ENCODE data around the gene AUTS2. TPM values are rescaled to one million over a fixed set of nuclear protein-coding genes. Genes with fewer than 3 reads are reported as not detected.

Gene AUTS2
- polyA plus RNA-seq, 1 donor from 2014 or later = 8.9 TPM

GRCh38 chr7:70371652-70372051, 773.4 kb downstream of the AUTS2 start:
- Mint-ChIP-seq H3K36me3 (no peaks in the 10 kb centered on the region), H3K27ac (no peak overlapping the region), H3K27me3 (no peaks in the 10 kb centered on the region)

GRCh38 chr7:70372768-70373515, 774.7 kb downstream of the AUTS2 start:
- Mint-ChIP-seq H3K4me3 (no peak overlapping the region), H3K27ac (no peak overlapping the region), H3K27me3 (no peaks in the 10 kb centered on the region), H3K36me3 (no peaks in the 10 kb centered on the region), H3K9me3 (no peaks in the 10 kb centered on the region), H3K4me1 (no peaks in the 10 kb centered on the region)

More at GRCh38 chr7:70371652-70372051, 773.4 kb downstream of the AUTS2 start:
- H3K4me3 Mint-ChIP-seq = no peak overlapping the region
- H3K9me3 Mint-ChIP-seq = no peaks in the 10 kb centered on the region
- H3K4me1 Mint-ChIP-seq = no peaks in the 10 kb centered on the region

- Mint-ChIP-seq H3K4me1 (no peaks in the 10 kb centered on the region), H3K4me3 (no peak overlapping the region), H3K27me3 (no peaks in the 10 kb centered on the region), H3K36me3 (peaks cover 4% of the 10 kb centered on the region), H3K9me3 (no peaks in the 10 kb centered on the region), H3K27ac (no peak overlapping the region)
Measured at GRCh38 chr7:70374772-70375533, 776.7 kb downstream of the AUTS2 start.

GRCh38 chr7:70376561-70377031, 778.3 kb downstream of the AUTS2 start:
- Mint-ChIP-seq H3K27ac (no peak overlapping the region), H3K27me3 (no peaks in the 10 kb centered on the region), H3K4me3 (no peak overlapping the region), H3K4me1 (no peaks in the 10 kb centered on the region), H3K36me3 (peaks cover 5% of the 10 kb centered on the region), H3K9me3 (no peaks in the 10 kb centered on the region)

- Mint-ChIP-seq H3K27ac (no peak overlapping the region), H3K9me3 (peaks cover 0 to 1% (median 0%) of the 10 kb centered on the region in 3 donors), H3K27me3 (no peaks in the 10 kb centered on the region), H3K4me3 (no peak overlapping the region), H3K4me1 (no peaks in the 10 kb centered on the region), H3K36me3 (peaks cover 5% of the 10 kb centered on the region)
Measured at GRCh38 chr7:70377957-70378356, 779.7 kb downstream of the AUTS2 start.

- Mint-ChIP-seq H3K9me3 (peaks cover 0 to 1% (median 0%) of the 10 kb centered on the region in 3 donors), H3K27me3 (no peaks in the 10 kb centered on the region), H3K36me3 (peaks cover 5% of the 10 kb centered on the region), H3K27ac (no peak overlapping the region), H3K4me1 (no peaks in the 10 kb centered on the region), H3K4me3 (no peak overlapping the region)
Measured at GRCh38 chr7:70379210-70379609, 780.9 kb downstream of the AUTS2 start.

- H3K27ac Mint-ChIP-seq = no peak overlapping the region
- peaks cover 5% of the 10 kb centered on the region for H3K36me3 Mint-ChIP-seq
- H3K4me1 Mint-ChIP-seq = no peaks in the 10 kb centered on the region
- no peaks in the 10 kb centered on the region for H3K27me3 Mint-ChIP-seq
- no peak overlapping the region for H3K4me3 Mint-ChIP-seq
- H3K9me3 Mint-ChIP-seq = peaks cover 0 to 1% (median 0%) of the 10 kb centered on the region in 3 donors
Measured at GRCh38 chr7:70380421-70381015, 782.2 kb downstream of the AUTS2 start.

GRCh38 chr7:70383066-70383782, 784.9 kb downstream of the AUTS2 start:
- Mint-ChIP-seq H3K4me3 (no peak overlapping the region), H3K9me3 (peaks cover 0 to 1% (median 0%) of the 10 kb centered on the region in 3 donors), H3K27me3 (no peaks in the 10 kb centered on the region), H3K4me1 (no peaks in the 10 kb centered on the region), H3K36me3 (peaks cover 5% of the 10 kb centered on the region), H3K27ac (no peak overlapping the region)

- H3K27me3 Mint-ChIP-seq = no peaks in the 10 kb centered on the region
- H3K36me3 Mint-ChIP-seq = peaks cover 5% of the 10 kb centered on the region
- no peak overlapping the region for H3K4me3 Mint-ChIP-seq
- no peaks in the 10 kb centered on the region for H3K4me1 Mint-ChIP-seq
- peaks cover 0 to 1% (median 0%) of the 10 kb centered on the region in 3 donors for H3K9me3 Mint-ChIP-seq
- H3K27ac Mint-ChIP-seq = no peak overlapping the region
Measured at GRCh38 chr7:70384024-70384423, 785.7 kb downstream of the AUTS2 start.

- peaks cover 2% of the 10 kb centered on the region for H3K36me3 Mint-ChIP-seq
Measured at GRCh38 chr7:70384891-70385290, 786.6 kb downstream of the AUTS2 start.

GRCh38 chr7:70387217-70387616, 788.9 kb downstream of the AUTS2 start:
- Mint-ChIP-seq H3K4me3 (no peak overlapping the region), H3K27me3 (no peaks in the 10 kb centered on the region), H3K9me3 (peaks cover 0 to under 1% (median 0%) of the 10 kb centered on the region in 3 donors), H3K27ac (no peak overlapping the region), H3K4me1 (no peaks in the 10 kb centered on the region), H3K36me3 (no peaks in the 10 kb centered on the region)

More at GRCh38 chr7:70384891-70385290, 786.6 kb downstream of the AUTS2 start:
- Mint-ChIP-seq H3K4me3 (no peak overlapping the region), H3K27ac (no peak overlapping the region), H3K27me3 (no peaks in the 10 kb centered on the region), H3K9me3 (peaks cover 0 to 1% (median 0%) of the 10 kb centered on the region in 3 donors), H3K4me1 (no peaks in the 10 kb centered on the region)

GRCh38 chr7:70389531-70390151, 791.4 kb downstream of the AUTS2 start:
- Mint-ChIP-seq H3K4me3 (no peak overlapping the region), H3K4me1 (no peaks in the 10 kb centered on the region), H3K27me3 (no peaks in the 10 kb centered on the region), H3K9me3 (no peaks in the 10 kb centered on the region), H3K27ac (no peak overlapping the region), H3K36me3 (no peaks in the 10 kb centered on the region)

GRCh38 chr7:70390251-70390650, 792.0 kb downstream of the AUTS2 start:
- H3K4me3 Mint-ChIP-seq = no peak overlapping the region
- H3K9me3 Mint-ChIP-seq = no peaks in the 10 kb centered on the region
- no peak overlapping the region for H3K27ac Mint-ChIP-seq
- no peaks in the 10 kb centered on the region for H3K36me3 Mint-ChIP-seq
- no peaks in the 10 kb centered on the region for H3K4me1 Mint-ChIP-seq
- H3K27me3 Mint-ChIP-seq = no peaks in the 10 kb centered on the region

GRCh38 chr7:70392256-70392876, 794.1 kb downstream of the AUTS2 start:
- H3K27me3 Mint-ChIP-seq = no peaks in the 10 kb centered on the region
- H3K4me1 Mint-ChIP-seq = no peaks in the 10 kb centered on the region
- H3K27ac Mint-ChIP-seq = no peak overlapping the region
- no peaks in the 10 kb centered on the region for H3K9me3 Mint-ChIP-seq
- no peak overlapping the region for H3K4me3 Mint-ChIP-seq
- H3K36me3 Mint-ChIP-seq = peaks cover 4% of the 10 kb centered on the region

All from IgD-negative memory B cell (primary cell).